Activated CD8-positive, alpha-beta T cell treated with anti-CD3 and anti-CD28 coated beads for 36 hours (primary cell): ENCODE measurements around the gene WASHC3. TPM values are rescaled to one million over a fixed set of nuclear protein-coding genes. Genes with fewer than 3 reads are reported as not detected.
A peak's percentile ranks its signal among the peaks of the same experiment; 100 is the strongest.

Source experiments
- ATAC-seq: fragments of 200-7000 bp; cut with Tn5 transposase; one replicate; pipeline ENCODE4 v1.10.0; 2021; ENCODE audit warnings: mild to moderate bottlenecking, moderate library complexity
- CTCF ChIA-PET: fragments of 350-600 bp; sonication (Branson Sonifier 250); formaldehyde crosslinking; loops from one replicate; lab custom pipeline; 2021; ENCODE audit warnings: antibody characterized with exemption; lab: Charles Lee
- POLR2A ChIA-PET: fragments of 350-600 bp; sonication (Branson Sonifier 250); formaldehyde crosslinking; loops from one replicate; lab custom pipeline; 2021; ENCODE audit warnings: antibody characterized with exemption; lab: Charles Lee
- DNase-seq: peaks from one replicate; pipeline ENCODE4 v3.0.0-alpha.2; 2020
- H3K27ac Mint-ChIP-seq: one replicate; pipeline ENCODE4 v1.8.0; 2021; ENCODE audit warnings: mild to moderate bottlenecking, mixed read lengths
- H3K27me3 Mint-ChIP-seq: one replicate; pipeline ENCODE4 v1.8.0; 2021; ENCODE audit warnings: mixed read lengths
- H3K36me3 Mint-ChIP-seq: one replicate; pipeline ENCODE4 v1.8.0; 2021; ENCODE audit warnings: low read depth, mixed read lengths
- H3K4me1 Mint-ChIP-seq: one replicate; pipeline ENCODE4 v1.8.0; 2021; ENCODE audit warnings: low read depth, mixed read lengths
- H3K4me3 Mint-ChIP-seq: one replicate; pipeline ENCODE4 v1.8.0; 2021; ENCODE audit warnings: mild to moderate bottlenecking, moderate library complexity, mixed read lengths
- H3K9me3 Mint-ChIP-seq: one replicate; pipeline ENCODE4 v1.8.0; 2021; ENCODE audit warnings: mixed read lengths
- intact Hi-C: fragments of 100-400 bp; cut with micrococcal nuclease; formaldehyde crosslinking; loops from one replicate; pipeline ENCODE4 v1.10.0; 2022
- total RNA-seq, 2 experiments: library from RNA; stranded (reverse); gene quantifications; one replicate each; pipeline ENCODE4 v1.2.3, GENCODE V29; 2021
- TF ChIP-seq, protein P1 (sequence below): fragments of 200-600 bp; IDR thresholded peaks from one replicate; pipeline ENCODE4 v1.8.0; 2022; ENCODE audit warnings: antibody characterized with exemption, mild to moderate bottlenecking

WASHC3 gene, protein sequence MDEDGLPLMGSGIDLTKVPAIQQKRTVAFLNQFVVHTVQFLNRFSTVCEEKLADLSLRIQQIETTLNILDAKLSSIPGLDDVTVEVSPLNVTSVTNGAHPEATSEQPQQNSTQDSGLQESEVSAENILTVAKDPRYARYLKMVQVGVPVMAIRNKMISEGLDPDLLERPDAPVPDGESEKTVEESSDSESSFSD
- 10 to 100 TPM; 30.7 to 32.3 TPM for total RNA-seq

DNA sequence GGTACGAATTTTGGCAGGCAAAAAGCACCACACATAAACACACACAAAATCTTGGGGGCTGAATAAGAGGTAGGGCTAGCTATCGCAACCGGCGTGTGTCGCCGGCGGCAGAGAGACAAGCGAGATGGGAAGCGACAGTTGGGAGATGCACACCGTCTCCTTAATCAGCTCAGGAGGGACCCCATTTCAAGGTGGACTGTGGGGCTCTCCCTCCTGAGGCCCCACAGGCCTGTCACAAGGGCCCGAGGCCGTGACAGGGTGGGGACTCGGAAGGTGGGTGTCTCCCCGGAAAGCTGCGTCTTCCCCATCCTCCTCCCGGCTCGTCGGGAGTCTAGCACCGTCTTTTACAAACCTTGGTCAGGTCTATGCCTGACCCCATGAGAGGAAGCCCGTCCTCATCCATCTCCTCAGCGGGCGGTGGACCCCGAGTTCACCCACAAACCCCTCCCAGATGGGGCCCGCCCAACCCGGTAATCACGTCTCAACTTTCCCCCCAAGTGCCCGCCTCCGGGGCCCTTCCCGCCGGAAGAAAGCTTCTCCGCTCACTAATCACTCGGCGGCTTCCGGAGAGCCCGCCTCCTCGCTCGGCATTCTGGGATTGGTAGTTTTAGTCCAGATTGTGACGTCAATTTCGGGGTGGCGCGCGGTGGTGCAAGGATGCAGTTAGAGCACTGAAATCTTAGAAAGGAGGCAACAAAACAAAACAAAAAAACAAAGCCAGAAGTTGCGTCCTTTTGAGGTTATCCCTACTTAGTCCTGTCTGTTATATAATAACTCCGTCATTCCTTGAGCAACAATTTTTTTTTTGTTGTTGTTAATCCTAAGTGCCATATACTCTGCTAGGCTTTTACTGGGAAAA is at the start of gene WASHC3:
Gene WASHC3, minus strand, starts transcription at position 432 of the 859 bp plus-strand sequence. Its CDS starts 29 bp downstream, at position 403.
- peak; percentile 99 for DNase-seq
- H3K4me3 Mint-ChIP-seq, result peak within 1 kb of the TSS; percentile 88
- peaks cover 34% of the 10 kb centered on the region for H3K4me1 Mint-ChIP-seq
- H3K36me3 Mint-ChIP-seq, result peaks cover 29% of the 10 kb centered on the region
- POLR2A ChIA-PET, result interaction anchor here (0.8 to 0.9 kb wide), 2 partner anchors 9 to 18 kb away, joined by 3 read pairs; no protein-coding TSS in a partner anchor
- TF ChIP-seq, protein P1, sequence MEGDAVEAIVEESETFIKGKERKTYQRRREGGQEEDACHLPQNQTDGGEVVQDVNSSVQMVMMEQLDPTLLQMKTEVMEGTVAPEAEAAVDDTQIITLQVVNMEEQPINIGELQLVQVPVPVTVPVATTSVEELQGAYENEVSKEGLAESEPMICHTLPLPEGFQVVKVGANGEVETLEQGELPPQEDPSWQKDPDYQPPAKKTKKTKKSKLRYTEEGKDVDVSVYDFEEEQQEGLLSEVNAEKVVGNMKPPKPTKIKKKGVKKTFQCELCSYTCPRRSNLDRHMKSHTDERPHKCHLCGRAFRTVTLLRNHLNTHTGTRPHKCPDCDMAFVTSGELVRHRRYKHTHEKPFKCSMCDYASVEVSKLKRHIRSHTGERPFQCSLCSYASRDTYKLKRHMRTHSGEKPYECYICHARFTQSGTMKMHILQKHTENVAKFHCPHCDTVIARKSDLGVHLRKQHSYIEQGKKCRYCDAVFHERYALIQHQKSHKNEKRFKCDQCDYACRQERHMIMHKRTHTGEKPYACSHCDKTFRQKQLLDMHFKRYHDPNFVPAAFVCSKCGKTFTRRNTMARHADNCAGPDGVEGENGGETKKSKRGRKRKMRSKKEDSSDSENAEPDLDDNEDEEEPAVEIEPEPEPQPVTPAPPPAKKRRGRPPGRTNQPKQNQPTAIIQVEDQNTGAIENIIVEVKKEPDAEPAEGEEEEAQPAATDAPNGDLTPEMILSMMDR, result no peak
- CTCF ChIA-PET, result interaction anchor here (0.6 to 1.2 kb wide), 3 partner anchors 30 to 224 kb away, joined by 3 to 4 read pairs (median 3); no protein-coding TSS in a partner anchor
- H3K27ac Mint-ChIP-seq, result peak within 1 kb of the TSS; percentile 97
- ATAC-seq, result peak; percentile 92
- no peaks in the 10 kb centered on the region for H3K9me3 Mint-ChIP-seq
- intact Hi-C loops, result loop anchor here (1.0 kb wide), 1 partner anchor 59 kb away; the partner anchor contains the start of genes NUP37 and PARPBP
- H3K27me3 Mint-ChIP-seq, result peaks cover 2% of the 10 kb centered on the region

DNA sequence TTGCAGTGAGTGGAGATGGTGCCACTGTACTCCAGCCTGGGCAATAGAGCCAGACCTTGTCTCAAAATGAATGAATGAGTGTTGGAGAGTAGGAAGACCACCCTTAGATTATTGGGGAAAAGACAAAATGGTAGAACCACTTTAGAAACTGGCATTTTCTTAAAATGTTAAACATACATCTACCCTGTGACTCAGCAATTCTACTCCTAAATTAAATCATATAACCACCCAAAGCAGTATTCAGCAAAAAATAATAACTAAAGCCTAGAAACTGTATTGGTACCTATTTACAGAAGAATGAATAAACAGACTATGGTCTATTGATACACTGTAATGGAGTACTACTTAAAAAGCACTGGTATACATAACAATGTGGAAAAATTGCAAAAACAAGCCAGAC is 49.0 kb upstream of the WASHC3 start:
- intact Hi-C loops, result no loop called here
- TF ChIP-seq, protein P1, result no peak
- Mint-ChIP-seq H3K27me3 (no peaks in the 10 kb centered on the region), H3K36me3 (peaks cover 52% of the 10 kb centered on the region), H3K27ac (no peak overlapping the region), H3K4me1 (peaks cover 11% of the 10 kb centered on the region), H3K4me3 (no peak overlapping the region), H3K9me3 (peaks cover 7% of the 10 kb centered on the region)
- DNase-seq (no peak), ATAC-seq (no peak)
- ChIA-PET POLR2A (no interaction called here), CTCF (interaction anchor here (1.4 kb wide), 1 partner anchor 9 kb away, joined by 3 read pairs; the partner anchor contains the start of genes NUP37 and PARPBP)

DNA sequence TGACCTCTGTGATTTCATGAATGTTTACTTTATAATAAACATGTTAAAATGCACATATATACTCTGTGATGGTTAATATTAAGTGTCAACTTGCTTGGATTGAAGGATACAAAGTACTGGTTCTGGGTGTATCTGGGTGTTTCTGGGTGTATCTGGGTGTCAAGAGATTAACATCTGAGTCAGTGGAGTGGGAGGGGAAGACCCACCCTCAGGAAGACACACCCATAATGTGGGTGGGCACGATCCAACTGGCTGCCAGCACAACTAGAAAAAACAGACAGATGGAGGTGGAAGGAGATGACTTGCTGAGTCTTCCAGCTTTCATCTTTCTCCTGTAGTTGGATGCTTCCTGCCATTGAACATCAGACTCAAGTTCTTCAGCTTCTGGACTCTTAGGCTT is 46.2 kb upstream of the WASHC3 start:
- DNase-seq (no peak), ATAC-seq (no peak)
- TF ChIP-seq, protein P1, result no peak
- peaks cover 7% of the 10 kb centered on the region for H3K9me3 Mint-ChIP-seq
- intact Hi-C loops, result no loop called here
- no peaks in the 10 kb centered on the region for H3K27me3 Mint-ChIP-seq
- H3K4me3 Mint-ChIP-seq, result no peak overlapping the region
- peaks cover 63% of the 10 kb centered on the region for H3K36me3 Mint-ChIP-seq
- CTCF ChIA-PET, result interaction anchor here (1.0 kb wide), 1 partner anchor 62 kb away, joined by 3 read pairs; no protein-coding TSS in a partner anchor
- POLR2A ChIA-PET, result no interaction called here
- peak overlapping the region; percentile 15 for H3K27ac Mint-ChIP-seq
- peaks cover 8% of the 10 kb centered on the region for H3K4me1 Mint-ChIP-seq

DNA sequence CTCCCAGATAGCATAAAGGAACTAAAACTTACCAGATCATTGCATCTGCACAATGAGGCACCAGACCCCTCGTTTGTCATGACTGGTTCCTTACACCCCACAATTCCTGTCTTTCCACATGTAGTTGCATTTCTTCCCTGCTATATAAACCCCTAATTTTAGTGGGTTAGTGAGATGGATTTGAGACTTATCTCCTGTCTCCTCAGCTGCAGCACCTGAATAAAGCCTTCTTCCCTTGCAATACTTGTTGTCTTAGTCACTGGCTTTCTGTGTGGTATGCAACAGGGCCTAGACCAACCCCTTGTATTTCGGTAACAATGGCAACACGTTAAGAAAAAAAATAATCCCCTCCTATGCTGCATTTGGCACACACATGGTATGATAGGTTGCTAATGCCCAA is 45.1 kb upstream of the WASHC3 start:
- TF ChIP-seq, protein P1, result no peak
- no peak for ATAC-seq
- Mint-ChIP-seq H3K9me3 (peaks cover 7% of the 10 kb centered on the region), H3K27ac (no peak overlapping the region), H3K27me3 (no peaks in the 10 kb centered on the region), H3K36me3 (peaks cover 69% of the 10 kb centered on the region), H3K4me1 (peaks cover 8% of the 10 kb centered on the region), H3K4me3 (no peak overlapping the region)
- CTCF ChIA-PET, result no interaction called here
- POLR2A ChIA-PET, result no interaction called here
- no peak for DNase-seq
- intact Hi-C loops, result no loop called here
